ENCODE results near the gene PTPRZ1.

Gene PTPRZ1
- long read RNA-seq, donor 1: 0 reads
- long read RNA-seq, donor 2, partial matches to known transcripts: 0 of 1 reads
- long read RNA-seq, donor 2, other reads (novel, unspliced or antisense): 0 of 1 reads
- long read RNA-seq, donor 3: 0 reads
- long read RNA-seq, donor 4: 0 reads
- long read RNA-seq, donor 5: 0 reads
- long read RNA-seq, donor 6: 0 reads
- long read RNA-seq, donor 7: 0 reads
- long read RNA-seq, donor 8: 0 reads

GRCh38 chr7:121872831-121873288, at the start of gene PTPRZ1:
Gene PTPRZ1 (plus strand): TSS chr7:121873161. CDS start chr7:121873500, 339 bp downstream.
- peak; percentile 55 for DNase-seq

DNA sequence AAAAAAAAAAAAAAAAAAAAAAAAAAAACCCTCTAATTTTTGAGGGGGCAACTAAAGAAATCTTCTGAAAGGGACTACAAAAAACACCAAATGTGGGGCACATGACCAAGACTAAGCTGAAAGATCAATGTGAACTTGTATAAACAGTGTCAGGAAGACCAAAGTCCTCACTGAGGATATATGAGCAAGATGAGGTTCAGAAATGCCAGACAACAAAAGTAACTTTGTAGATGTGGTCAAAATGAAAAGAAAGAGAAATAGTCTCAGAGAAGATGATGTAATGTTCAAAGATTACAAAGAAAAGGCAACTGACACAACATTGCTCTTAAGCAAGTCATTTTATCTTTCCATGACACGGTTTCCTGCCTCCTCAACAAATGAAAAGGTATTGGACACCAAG, 48.7 kb upstream of the PTPRZ1 start:
- DNase-seq: no peak

GRCh38 chr7:121831351-121831750, 41.6 kb upstream of the PTPRZ1 start:
- DNase-seq: no peak

- DNase-seq: no peak
These were observed 41.2 kb upstream of the PTPRZ1 start for GRCh38 chr7:121831801-121832200.

- no peak for DNase-seq
These were observed 40.6 kb upstream of the PTPRZ1 start for GRCh38 chr7:121832347-121832746.

GRCh38 chr7:121833991-121834390, 39.0 kb upstream of the PTPRZ1 start:
- DNase-seq: no peak

DNA sequence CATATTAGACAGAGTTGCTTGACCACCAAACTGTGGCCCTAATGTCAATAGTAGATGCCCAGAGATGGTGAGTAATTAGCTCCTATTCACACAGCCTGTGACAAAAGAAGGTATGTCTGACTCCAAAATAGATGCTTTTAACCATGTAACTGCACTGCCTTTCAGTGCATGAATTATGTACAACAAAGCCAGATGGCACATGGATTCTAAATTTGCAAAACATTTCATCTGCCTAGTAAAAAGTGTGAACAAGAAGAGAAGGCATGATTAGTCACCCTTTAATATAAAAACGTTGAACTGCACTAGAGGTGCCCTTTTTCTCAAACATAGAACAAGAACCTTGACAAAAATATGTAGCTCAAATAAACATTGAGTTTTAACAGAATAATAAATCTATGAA, 35.5 kb upstream of the PTPRZ1 start:
- DNase-seq: no peak

DNA sequence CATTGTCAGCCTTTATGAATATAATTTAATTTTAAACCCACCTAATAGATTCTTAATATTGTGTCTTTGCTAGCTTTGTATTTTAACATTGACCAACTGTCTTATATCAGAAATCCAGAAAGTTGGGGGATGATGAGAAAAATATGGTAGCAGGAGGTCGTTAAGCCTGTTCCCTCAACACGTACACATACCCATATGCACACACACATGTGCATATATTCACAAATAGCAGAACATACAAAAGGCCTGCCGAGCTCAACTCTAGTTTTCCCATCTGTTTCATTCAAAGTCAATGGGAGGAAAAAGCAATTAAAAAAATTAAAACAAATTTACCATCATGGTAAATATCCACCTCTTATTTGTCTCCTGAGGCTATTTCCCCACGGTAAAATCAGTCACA, 25.9 kb upstream of the PTPRZ1 start:
- no peak for DNase-seq

GRCh38 chr7:121853307-121853706, 19.7 kb upstream of the PTPRZ1 start:
- DNase-seq: no peak

GRCh38 chr7:121860953-121861352, 12.0 kb upstream of the PTPRZ1 start:
- DNase-seq: no peak

GRCh38 chr7:121862591-121862990, 10.4 kb upstream of the PTPRZ1 start:
- no peak for DNase-seq

- DNase-seq: no peak
These were observed 1.8 kb upstream of the PTPRZ1 start for GRCh38 chr7:121871188-121871587.

- DNase-seq: peak; percentile 74
These were observed 581 bp downstream of the PTPRZ1 start for GRCh38 chr7:121873289-121874194.

DNA sequence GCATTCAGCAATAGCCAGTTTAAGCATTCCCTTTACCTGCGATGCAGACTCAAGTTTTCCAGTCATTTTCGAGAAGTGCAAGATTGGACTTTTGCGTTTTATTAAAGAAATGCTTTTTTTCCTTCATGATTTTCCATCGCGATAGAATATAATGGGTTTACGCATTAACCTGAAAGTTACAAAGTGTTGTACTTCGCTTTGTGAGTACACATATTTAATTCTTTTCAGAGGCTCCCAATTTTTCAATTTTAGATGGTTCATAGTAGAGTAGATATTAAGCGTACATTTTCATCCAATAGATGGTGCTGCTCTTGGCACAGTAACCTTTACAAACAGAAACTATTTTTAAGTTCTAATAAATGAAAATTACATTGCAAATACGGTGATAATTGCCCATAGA, 1.3 kb downstream of the PTPRZ1 start:
- DNase-seq: peak; percentile 2

DNA sequence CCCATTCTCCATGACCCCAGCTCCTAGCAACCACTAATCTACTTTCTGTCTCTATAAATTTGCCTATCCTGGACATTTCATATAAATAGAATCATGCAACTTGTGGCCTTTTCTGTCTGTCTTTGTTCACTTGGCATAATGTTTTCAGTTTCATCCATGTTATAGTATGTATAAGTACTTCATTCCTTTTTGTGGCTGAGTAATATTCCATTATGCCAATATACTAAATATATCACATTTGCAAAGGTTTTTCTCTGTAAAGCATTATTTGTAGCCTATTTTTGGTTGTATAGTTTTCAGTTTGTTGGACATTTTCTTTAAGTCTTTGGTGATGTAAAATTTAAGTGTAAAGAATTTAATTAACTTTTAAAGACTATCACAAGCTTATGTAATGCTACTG, 2.2 kb downstream of the PTPRZ1 start:
- no peak for DNase-seq

DNA sequence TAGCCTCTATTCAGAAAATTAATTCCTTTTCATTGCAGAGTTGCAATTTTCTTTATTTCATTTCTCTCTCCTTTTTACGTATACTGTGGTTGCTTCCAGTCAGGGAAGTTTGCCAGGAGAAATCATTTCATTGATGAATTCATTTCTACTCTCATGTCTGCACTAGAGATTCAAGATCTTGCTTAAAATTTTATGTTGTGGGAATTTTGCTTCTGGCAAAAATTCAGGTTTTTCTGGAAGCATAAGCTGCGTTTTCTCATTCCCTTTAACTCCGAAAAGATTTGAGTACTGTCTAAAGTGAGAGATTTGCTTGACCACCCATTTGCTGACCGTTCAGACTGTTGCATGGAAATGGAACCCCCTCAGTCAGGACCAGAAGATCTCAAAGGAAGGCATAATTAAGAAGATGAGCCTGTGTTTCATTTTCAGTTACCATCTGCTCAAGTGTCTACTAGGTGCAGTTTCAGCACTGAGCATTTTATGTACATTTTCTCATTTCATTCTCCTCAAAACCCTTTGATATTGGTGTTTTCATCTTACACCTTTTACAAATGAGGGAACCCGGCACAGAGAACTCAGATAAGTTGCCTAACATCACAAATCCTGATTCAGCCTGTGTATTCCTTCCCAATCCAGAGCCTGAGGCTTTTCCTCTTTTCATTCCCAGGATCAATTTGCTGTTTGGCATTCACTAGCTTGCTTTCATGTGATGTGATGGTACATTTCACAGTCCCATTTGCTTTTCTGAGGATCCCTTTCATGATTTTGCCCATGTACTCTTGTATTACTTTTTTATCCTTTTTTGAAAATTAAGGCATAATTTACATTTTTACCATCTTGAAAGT, 3.9 kb downstream of the PTPRZ1 start:
- DNase-seq: no peak

DNA sequence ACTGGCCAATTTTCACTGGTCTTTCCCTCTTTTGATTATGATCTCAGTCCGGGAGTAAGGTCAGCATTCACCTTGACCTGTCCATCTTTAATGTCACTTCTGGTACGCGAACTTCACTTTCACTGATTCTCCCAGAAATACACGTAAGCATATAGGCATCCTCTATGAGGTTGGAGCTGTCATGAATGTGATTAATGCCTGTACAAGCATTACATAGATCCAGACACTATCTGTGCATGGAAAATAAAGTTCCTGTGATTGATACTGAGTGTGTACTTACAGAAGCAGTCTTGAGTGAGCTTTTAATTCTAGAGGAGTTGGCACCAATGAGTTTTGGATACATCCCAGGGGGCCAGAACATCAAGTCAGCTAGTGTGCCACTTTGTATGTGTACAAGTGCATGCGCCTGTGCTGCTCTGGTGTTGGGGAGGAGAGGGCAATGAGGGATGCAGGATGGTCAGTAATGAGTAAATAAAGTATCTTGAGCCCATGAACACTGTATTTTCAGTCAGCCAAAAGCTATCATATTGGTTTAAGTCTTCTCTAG, 6.0 kb downstream of the PTPRZ1 start:
- DNase-seq: no peak

DNA sequence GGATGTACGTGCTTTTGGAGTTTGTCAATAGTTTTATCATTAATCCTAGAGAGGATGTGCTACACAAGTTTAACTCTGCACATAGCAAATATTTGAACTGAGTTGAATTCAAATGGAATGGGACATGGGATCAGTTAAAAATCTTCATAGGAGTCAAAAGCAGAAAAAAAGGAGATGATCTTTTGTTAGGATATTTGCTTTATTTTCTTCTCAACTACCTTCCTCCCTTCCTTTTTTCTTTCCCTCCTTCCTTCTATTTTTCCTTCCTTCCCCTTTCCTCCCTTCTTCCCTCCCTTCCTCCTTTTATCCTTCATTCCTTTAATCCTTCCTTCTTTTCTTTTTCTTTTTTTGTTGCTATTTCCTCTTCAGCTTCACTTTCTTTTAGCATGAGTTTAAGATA, 6.6 kb downstream of the PTPRZ1 start:
- DNase-seq: no peak

- DNase-seq: no peak
These were observed 9.8 kb downstream of the PTPRZ1 start for GRCh38 chr7:121882731-121883130.

GRCh38 chr7:121885166-121885920, 12.4 kb downstream of the PTPRZ1 start:
- no peak for DNase-seq

DNA sequence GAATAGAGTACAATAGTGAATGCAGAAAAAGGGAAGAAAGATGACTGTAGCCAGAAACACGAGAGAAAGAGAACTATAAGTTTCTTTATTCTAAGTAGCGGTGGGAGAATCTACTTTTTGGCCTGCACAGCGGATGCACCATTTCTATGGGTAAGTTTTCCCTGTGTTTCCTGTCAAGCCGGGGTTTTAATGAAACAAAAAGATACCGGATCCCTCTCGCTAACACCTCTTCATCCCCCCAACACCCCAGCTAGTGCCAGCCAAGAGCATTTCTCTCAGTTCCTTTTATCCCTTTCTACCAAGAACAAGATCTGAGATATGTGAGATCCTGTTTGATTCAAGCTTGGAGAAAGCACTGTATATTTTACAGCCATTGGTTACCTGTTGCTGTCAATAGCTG, 14.7 kb downstream of the PTPRZ1 start:
- no peak for DNase-seq

- no peak for DNase-seq
These were observed 17.9 kb downstream of the PTPRZ1 start for GRCh38 chr7:121890833-121891232.

Data from right kidney (tissue), 9 donors.